NCI-H748 (cell line): ENCODE data around the gene NEUROG1.
"Not testable (repeated sequence)": the region's sequence is repeated elsewhere in the genome, so short reads cannot be mapped to it uniquely, and the experiment has no call there.

Experiments
- DNase-seq: peaks from one replicate; lab custom pipeline; 2025; ENCODE audit not compliant: unreplicated experiment; lab: John Stamatoyannopoulos, UW

Gene NEUROG1

DNA sequence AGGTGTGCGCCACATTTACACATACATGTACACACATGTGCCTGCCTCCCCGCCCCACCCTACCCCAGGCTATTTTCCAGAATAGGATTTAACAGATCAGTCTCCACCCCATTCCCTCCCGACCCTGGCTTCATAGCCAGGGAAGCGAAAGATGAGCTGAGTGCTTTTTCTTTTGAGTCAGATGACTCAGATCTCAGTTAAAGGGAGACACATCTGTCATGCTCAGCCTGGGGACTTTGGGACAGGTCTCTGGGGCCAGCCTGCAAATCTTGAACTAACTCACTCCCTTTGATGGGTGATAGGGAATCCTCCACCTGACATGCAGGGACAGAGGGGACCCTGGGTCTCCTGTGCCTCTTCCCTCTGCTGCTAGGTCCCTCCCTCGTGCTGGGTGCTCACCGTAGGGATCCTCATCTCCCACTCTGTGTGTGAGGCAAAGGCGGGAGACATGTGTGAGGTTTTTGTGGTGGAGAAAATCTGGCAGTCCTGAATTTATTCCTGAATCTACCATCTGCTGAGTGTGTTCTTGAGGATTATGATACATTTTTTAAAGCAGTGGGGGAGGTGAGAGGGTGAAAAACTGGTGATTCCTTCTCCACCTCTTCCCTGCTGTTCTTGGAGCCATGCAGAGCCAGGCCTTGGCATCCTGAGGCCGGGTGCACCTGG lies 37.7 kb downstream of the NEUROG1 start:
- DNase-seq: peak; percentile 65

DNA sequence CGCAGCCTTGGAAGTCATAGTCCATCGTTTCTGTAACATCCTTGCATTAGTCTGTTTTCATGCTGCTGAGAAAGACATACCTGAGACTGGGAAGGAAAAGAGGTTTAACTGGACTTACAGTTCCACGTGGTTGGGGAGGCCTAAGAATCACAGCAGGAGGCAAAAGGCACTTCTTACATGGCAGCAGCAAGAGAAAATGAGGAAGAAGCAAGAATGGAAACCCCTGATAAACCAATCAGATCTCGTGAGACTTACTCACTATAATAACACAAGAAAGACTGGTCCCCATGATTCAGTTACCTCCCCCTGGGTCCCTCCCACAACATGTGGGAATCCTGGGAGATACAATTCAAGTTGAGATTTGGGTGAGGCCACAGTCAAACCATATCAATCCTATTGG lies 40.2 kb downstream of the NEUROG1 start:
- DNase-seq: not testable (repeated sequence)

DNA sequence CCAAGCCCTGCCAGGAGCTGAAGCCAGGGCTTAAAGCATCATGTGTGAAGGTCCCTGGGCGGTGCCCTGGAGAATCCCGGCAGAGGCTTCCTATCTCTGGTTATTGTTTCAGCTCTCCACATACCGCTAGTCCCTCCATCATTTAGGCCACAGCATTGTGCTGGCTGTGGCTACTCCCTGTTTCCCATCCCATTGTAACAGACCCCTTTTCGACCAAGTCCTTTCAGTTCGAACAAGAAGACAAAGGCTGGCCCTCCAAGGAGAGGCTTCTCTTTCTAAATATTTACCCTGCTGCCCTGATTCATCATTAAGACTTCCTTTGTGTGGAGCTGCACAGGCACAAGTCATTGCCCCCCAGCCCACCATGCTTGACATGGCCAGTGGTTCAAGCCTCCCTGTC lies 41.6 kb downstream of the NEUROG1 start:
- DNase-seq: no peak

DNA sequence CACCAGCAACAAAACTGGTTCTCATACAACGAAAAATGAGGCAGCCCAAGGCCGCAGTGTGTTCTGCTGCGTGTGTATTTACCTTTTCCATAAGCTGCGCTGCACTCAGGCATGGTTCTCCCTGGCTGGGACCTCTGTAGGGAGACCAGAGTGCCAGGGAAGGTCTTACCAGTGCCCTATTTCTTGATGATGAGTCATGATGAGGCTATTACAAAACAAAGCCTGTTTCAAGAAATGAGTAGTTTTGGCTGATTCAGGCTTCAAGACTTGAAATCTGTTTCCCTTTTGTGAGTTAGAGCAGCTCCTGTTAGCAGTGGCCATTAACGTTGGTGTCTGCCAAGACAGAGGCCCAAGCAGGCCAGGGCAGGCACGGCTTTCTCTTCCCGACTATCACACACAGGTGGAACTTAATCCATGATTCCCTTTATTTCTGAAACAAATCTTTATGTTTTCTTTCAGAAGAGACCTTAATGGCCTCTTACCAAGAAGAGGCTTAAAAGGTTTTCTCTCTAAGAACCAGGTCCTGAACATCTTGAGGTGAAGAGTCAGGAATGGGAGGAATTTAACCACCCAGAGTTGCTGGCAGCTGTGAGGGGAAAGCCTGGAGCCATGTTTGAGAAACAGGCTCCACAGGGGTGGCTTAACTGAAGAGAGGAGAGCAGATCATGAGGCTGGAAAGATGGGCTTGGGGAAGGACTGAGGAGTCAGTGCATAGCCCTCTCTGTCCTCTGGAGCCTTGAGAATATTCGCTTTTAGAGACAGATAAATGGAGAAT lies 42.2 kb downstream of the NEUROG1 start:
- no peak for DNase-seq

DNA sequence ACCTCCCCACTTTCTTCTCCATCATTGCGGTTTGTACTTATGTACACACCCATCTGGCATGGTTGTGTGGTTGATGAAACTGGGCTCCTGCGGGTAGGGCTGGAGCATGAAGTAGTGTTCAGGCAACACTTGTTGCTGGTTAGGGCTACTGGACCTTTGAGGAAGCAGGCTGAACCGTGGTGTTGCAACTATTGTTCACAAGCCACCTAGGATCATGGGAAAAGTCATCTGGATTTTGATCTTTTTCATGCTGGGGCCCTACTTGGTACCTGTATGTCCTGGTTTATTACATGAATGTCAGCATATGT lies 43.5 kb downstream of the NEUROG1 start:
- peak; percentile 72 for DNase-seq

DNA sequence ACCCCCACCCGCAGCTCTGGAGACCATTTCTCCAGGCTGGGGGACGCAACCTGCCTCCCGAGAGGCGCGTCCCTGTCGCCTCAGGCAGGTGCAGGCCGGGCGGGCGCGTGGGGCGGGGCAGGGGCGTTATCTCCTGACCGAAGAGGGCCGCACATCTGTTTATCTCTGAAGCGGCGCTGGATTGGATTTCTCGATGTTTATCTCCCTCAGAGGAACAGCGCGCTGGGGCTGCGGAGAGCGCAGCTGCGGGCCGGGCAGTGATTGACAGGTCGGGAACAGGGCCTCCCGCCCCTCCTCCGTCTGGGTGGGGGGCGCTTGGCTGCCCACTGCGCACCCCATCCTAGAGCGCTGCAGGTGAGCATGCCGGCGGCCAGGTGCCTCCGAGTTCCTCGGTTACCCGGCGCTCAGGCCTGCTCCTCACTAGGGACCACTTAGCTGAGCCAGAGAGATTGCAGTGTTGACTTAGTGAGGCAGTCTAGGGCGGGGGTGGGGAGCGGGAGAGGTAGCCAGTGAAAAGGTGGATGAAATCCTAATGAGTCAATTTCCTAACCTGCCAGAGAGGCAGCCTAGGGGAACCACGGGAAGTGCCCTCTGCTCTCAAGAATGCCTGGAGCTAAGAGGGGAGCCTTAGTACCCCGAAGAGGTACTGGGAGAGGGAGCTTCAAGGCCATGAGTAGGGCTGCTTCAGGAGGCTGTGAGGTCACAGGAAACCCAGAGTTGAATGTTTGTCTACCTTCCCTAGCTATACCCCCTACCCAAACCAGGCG lies 44.0 kb downstream of the NEUROG1 start:
- DNase-seq: peak; percentile 98

DNA sequence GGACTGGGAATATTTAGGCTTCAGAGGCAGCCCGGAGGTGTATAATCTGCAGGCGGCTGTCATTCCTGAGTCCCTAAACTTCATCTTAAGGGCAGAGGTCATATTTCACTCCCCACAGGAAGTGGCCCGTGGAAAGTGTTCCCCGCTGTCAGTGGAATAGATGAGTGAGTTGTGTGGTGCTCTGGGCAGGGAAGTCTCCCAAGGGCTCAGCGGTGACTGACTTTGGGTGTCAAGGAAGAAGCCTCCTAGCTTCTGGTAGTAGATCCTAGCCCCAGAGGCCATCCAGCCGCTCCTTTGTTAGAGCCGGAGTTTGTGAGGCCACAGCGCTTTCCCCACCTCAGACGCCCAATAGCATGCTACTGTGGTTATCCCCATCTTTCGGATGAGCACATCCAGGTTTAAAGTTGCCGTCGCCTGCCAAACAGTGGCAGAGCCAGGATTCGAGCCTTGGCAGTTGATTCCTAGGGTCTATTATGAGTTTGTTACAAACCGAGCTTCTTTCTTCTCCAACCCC lies 44.7 kb downstream of the NEUROG1 start:
- DNase-seq: no peak

DNA sequence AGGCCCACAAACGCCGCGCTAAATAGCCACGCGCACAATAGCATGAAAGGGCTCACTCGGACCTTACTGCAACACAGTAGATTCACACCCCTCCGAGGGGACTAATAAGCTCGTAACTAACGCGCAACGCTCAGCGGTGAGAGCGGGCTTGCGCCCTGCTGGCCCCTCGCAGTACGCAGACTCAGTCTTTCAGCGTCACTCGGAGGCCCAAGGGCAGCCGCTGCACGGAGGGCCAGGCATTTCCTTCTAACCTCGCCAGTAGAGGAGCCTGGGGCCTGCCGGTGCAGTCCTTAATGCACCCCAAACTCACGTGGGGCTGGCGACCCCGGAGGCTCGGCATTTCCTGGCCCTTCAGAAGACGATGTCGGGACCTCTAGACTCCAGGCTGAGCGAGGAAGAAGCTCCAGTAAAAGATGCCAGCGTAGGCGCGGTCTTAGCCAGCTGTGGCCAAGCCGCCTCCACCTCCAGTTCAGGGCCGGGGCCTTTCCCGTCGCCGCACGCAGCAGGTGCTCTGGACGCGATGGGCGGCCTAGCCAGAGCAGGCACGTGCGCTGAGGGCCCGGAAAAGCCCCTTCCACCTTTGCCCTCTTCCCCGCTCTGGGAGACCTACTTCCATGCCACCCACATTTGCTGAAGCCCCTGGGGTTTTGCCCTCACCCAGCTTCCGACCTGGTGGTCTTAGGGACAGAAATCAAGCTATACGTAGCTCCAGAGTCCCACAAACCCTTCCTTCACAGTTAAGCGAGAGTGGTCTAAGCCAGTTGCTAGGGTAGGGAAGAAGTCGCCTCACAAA lies 45.3 kb downstream of the NEUROG1 start:
- no peak for DNase-seq

DNA sequence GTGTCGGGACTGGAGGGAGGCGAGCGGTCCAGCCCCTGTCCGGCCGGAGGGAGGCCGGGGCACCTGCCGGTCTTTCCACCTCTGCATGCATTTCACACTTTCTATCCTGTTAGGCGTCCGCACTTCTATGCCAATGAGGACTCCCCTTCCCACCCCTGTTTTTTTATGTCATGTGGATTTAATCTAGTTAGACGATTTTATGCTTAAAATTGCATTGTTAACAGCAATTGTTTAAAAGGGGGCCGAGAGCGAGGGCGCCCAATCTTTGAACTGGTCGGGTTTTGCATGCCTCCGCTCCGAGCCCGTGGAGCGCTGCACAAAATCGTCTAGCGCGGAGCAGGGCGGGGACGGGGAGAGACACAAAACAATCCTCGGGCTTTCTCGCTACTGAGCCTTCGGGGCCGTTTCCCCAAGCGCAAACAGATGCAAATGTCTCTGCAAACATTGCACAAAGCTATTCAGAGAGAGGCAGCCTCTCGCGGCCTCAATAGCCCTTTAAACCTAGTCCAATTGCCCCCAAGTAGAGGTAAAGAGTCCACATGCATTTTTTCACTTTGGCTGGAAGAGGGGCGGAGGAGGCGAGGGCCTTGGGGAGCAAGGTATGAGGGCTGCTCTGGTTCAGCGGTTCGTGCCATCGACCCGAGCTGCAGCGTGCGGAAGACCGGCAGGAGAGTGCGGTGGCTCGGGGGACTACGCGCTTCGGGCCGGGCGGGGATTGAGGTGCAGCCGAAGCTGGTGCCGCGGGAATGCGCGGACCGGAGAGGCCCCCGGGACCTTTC lies 46.1 kb downstream of the NEUROG1 start:
- peak; percentile 91 for DNase-seq

DNA sequence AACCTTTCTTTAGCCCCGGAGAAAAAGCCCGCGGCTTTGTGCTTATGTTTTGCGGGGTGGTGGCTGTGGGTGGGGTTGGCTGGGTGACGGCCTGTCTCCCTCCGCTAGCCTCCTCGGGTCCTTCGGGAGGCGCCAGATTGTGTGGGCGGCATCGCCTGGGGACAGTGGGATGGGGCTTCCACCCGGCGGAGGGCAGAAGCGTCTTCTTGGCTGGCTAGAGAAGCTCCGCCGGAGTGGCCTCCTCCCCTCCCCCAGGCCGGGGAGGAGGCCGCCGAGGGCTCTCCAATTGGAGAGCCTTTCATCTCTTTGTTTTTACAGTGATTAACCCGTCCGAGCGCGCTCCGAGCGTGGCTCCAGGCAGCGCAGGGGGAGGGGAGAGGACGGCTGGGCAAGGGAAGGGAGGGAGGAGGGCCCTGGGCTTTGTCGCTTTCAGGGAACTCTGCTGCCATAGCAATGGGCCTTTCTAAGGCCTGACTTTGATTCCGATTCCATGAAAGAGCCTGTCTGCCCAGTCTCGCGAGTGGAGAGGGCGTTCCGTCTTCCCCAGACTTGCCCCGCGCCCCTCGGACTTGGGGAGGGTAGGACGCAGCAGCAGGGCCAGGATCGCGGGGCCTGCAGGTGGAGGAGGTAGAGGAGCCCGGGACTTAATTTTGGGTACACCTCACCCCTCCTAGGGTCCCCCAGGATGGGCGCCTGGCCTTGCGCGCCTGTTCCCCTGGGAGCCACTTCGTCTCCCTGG lies 46.9 kb downstream of the NEUROG1 start:
- DNase-seq: peak; percentile 98

DNA sequence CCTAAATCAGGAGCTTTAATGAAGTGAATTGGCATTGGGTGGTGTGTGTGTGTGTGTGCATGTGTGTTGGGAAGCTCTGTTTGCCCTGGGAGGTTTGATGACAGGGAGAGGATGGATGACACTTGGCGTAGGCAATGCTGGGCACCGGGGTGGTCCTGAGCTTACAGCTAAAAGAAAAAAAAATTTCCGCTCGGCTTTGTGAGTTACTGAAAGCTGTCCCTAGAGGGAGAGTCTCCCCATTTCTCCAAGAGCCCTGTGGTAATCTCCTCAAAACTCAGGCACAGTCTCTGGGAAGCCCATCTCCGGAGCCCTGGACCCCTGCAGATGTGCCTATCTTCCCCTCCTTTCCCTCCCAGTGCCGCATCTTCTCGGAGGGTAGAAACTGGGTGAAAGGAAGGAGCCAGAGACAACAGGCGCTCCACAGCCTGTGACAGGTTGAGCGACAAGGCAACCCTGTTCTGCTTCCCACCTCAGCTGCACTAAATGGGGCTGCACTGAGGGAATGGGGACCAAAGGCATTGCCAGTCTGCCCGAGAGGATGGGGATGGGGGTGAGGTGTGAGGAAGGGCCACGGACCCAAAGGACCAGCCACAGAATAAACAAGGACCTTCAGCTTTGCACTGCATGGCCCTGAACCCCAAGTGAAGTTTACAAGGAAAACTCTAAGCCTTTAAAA lies 47.8 kb downstream of the NEUROG1 start:
- DNase-seq: peak; percentile 10

DNA sequence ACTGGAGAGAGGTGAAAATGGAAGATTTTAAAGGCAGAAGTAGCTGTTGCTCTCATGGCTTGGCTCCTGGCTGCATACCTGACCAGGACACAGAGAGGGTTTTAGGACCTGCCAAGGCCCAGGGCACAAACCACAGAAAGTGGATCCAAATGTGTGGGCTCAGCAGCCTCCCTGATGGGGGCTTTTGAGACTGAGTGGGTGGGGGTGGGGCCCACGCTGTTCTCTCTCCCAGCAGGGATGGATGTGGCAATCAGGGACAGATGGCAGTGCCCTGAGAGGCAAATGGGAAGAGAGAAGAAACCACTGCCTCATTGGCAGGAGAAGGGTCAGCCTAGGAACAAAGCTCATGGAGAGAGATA lies 48.7 kb downstream of the NEUROG1 start:
- DNase-seq: no peak

DNA sequence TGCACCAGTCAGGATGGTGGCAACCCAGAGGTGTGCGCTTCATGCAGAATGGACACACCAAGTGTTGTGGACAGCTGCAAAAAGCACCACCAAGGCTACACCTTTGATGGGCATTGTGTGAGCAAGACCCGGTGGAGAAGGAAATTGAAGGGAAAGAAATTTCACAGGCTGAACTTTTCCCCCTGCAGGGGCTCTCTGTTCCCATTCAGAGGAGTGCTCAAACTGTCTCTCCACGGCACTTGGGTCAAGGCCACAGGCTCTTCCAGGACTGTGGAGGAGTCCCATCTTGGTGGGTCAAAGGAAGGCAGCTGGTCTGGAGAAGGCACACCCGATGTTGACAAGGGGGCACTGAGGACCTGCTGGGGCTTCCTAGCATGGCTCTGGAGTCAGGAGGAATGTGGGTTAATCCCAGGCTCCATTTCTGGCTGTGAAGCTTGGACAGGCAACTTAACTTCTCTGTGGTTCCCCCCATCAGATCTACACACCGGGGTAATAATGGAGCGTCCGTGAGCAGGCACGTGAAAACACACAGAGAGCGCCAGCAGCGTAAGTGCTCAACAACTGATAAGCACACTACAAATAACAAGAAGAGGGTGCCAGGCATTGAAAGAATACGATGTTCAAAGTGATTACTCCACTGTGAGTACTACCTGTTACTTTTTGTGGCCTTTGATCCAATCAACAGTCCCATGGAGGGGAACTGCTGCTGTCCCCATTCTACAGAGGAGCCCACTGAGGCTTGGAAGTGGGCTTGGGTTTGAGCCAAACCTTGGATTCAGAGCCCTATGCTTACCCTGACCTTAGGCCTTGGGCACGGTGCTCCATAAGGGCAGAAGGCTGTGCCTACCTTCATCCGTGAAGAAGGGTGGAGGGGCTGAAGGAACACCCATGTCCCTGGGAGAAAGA lies 49.4 kb downstream of the NEUROG1 start:
- DNase-seq: no peak

DNA sequence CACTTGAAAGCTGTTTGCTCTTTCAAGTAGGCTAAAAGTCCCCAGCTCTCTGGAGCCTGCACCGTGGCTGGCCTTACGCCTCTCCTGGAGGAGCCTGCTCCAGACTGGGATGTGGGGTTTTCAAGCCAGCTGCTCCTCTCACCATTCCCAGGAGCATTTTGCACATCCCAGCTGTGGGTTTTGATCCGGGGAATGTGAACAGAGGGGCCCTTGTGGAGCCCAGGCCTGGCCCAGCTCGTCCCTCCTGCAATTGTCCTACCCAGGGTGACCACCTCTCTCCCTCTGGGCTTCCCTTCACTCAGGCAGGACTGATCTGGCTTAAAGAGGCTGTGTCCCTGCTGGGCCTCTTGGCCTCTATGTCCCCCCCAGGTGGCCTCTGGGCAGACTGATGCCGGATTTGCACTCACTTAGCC lies 51.1 kb downstream of the NEUROG1 start:
- DNase-seq: peak; percentile 17
